Astrocyte (in vitro differentiated cells and primary cell): ENCODE data around the gene IST1. TPM values are rescaled to one million over a fixed set of nuclear protein-coding genes. Genes with fewer than 3 reads are reported as not detected.

Source experiments
- DNase-seq: peaks from one replicate; pipeline ENCODE4 v3.0.0-alpha.2; 2010; ENCODE audit warnings: low read depth
- FAIRE-seq: peaks from 2 replicates; lab custom pipeline; 2011; peaks lifted over from hg19 to GRCh38; lab: Jason Lieb, UNC
- H2AFZ ChIP-seq: 2 replicates; pipeline ENCODE4 v1.6.0; 2012; ENCODE audit warnings: low read depth, low read length, inconsistent platforms
- H3K27ac ChIP-seq: 2 replicates; pipeline ENCODE4 v1.5.1; 2011; ENCODE audit warnings: low read depth, low read length, inconsistent platforms
- H3K27me3 ChIP-seq: 2 replicates; pipeline ENCODE4 v1.6.0; 2011; ENCODE audit warnings: low read length, inconsistent platforms; ENCODE audit not compliant: insufficient read depth
- H3K36me3 ChIP-seq: 2 replicates; pipeline ENCODE4 v1.5.1; 2011; ENCODE audit warnings: low read length, inconsistent platforms; ENCODE audit not compliant: insufficient read depth
- H3K4me1 ChIP-seq: 2 replicates; pipeline ENCODE4 v1.5.1; 2011; ENCODE audit warnings: low read length, inconsistent platforms; ENCODE audit not compliant: insufficient read depth
- H3K4me2 ChIP-seq: 2 replicates; pipeline ENCODE4 v1.6.0; 2012; ENCODE audit warnings: low read length, inconsistent platforms
- H3K4me3 ChIP-seq: 2 replicates; pipeline ENCODE4 v1.5.1; 2011; ENCODE audit warnings: low read depth, mild to moderate bottlenecking, low read length, inconsistent platforms; ENCODE audit not compliant: insufficient read depth
- H3K79me2 ChIP-seq: 2 replicates; pipeline ENCODE4 v1.6.0; 2012; ENCODE audit warnings: mild to moderate bottlenecking, low read length, inconsistent platforms; ENCODE audit not compliant: insufficient read depth
- H3K9ac ChIP-seq: 2 replicates; pipeline ENCODE4 v1.6.0; 2012; ENCODE audit warnings: mild to moderate bottlenecking, low read length, inconsistent platforms
- H3K9me3 ChIP-seq: 2 replicates; pipeline ENCODE4 v1.5.1; 2012; ENCODE audit warnings: low read depth, mild to moderate bottlenecking, low read length, inconsistent platforms; ENCODE audit not compliant: insufficient read depth
- H4K20me1 ChIP-seq: 2 replicates; pipeline ENCODE4 v1.6.0; 2012; ENCODE audit warnings: low read length, inconsistent platforms; ENCODE audit not compliant: insufficient read depth
- H3K27ac Mint-ChIP-seq: one replicate; pipeline ENCODE4 v1.8.0; 2021; ENCODE audit warnings: mild to moderate bottlenecking, mixed read lengths; ENCODE audit not compliant: unreplicated experiment
- H3K27me3 Mint-ChIP-seq: one replicate; pipeline ENCODE4 v1.8.0; 2021; ENCODE audit warnings: low read depth, mixed read lengths; ENCODE audit not compliant: unreplicated experiment
- H3K36me3 Mint-ChIP-seq: one replicate; pipeline ENCODE4 v1.8.0; 2021; ENCODE audit warnings: low read depth, mixed read lengths; ENCODE audit not compliant: unreplicated experiment
- H3K4me1 Mint-ChIP-seq: one replicate; pipeline ENCODE4 v1.8.0; 2021; ENCODE audit warnings: low read depth, mixed read lengths; ENCODE audit not compliant: unreplicated experiment
- H3K4me3 Mint-ChIP-seq: one replicate; pipeline ENCODE4 v1.8.0; 2021; ENCODE audit warnings: mild to moderate bottlenecking, moderate library complexity, mixed read lengths; ENCODE audit not compliant: unreplicated experiment
- H3K9me3 Mint-ChIP-seq: one replicate; pipeline ENCODE4 v1.8.0; 2021; ENCODE audit warnings: mild to moderate bottlenecking, mixed read lengths; ENCODE audit not compliant: unreplicated experiment
- EZH2 ChIP-seq: IDR thresholded peaks from 2 replicates; pipeline ENCODE4 v1.6.1; 2012; ENCODE audit warnings: mild to moderate bottlenecking, low read length, inconsistent platforms; ENCODE audit not compliant: insufficient read depth
- total RNA-seq: library from RNA; stranded (reverse); gene quantifications from 2 replicates; pipeline ENCODE4 v1.2.1, GENCODE V29; 2021
- TF ChIP-seq, protein P1 (sequence below): IDR thresholded peaks from 2 replicates; pipeline ENCODE4 v1.5.1; 2011; ENCODE audit warnings: low read depth, mild to moderate bottlenecking, inconsistent platforms, low read length, moderate library complexity; ENCODE audit not compliant: insufficient read depth

Gene IST1
- total RNA-seq, 1 donor from 2014 or later = 241 TPM

DNA sequence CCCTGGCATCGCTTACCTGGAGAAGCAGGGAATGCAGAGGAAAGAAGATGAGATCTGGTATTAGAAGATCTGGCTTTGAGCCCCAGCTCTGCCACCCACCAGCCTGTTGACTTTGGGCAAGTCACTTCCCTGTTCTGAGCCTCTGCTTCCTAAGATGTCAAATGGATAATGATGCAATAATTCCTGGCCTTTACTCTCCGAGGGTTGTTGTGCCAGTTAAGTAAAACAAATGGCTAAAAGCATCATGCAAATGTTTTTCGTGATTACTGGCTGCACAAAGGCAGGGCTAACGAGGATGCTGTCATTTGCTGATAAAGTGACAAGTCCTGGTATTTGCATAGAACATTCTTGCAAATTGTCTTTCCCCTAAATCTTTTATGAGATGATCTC lies 10.1 kb upstream of the IST1 start:
- Mint-ChIP-seq H3K27ac (peak overlapping the region; percentile 81), H3K27me3 (no peaks in the 10 kb centered on the region), H3K4me1 (peaks cover 3% of the 10 kb centered on the region), H3K36me3 (peaks cover under 1% of the 10 kb centered on the region), H3K9me3 (no peaks in the 10 kb centered on the region), H3K4me3 (peak overlapping the region; percentile 93)
- Histone ChIP-seq H3K36me3 (peaks cover 5% of the 10 kb centered on the region), H3K79me2 (no peaks in the 10 kb centered on the region), H3K4me1 (peaks cover 9% of the 10 kb centered on the region), H3K9me3 (no peaks in the 10 kb centered on the region), H3K4me3 (no peak overlapping the region), H3K27ac (no peak overlapping the region), H2AFZ (no peak overlapping the region), H3K4me2 (no peak overlapping the region), H3K27me3 (no peaks in the 10 kb centered on the region), H4K20me1 (peaks cover 8% of the 10 kb centered on the region), H3K9ac (no peak overlapping the region)
- DNase-seq (no peak), FAIRE-seq (no peak)
- TF ChIP-seq, protein P1, sequence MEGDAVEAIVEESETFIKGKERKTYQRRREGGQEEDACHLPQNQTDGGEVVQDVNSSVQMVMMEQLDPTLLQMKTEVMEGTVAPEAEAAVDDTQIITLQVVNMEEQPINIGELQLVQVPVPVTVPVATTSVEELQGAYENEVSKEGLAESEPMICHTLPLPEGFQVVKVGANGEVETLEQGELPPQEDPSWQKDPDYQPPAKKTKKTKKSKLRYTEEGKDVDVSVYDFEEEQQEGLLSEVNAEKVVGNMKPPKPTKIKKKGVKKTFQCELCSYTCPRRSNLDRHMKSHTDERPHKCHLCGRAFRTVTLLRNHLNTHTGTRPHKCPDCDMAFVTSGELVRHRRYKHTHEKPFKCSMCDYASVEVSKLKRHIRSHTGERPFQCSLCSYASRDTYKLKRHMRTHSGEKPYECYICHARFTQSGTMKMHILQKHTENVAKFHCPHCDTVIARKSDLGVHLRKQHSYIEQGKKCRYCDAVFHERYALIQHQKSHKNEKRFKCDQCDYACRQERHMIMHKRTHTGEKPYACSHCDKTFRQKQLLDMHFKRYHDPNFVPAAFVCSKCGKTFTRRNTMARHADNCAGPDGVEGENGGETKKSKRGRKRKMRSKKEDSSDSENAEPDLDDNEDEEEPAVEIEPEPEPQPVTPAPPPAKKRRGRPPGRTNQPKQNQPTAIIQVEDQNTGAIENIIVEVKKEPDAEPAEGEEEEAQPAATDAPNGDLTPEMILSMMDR = no peak
- no peak for TF ChIP-seq EZH2

DNA sequence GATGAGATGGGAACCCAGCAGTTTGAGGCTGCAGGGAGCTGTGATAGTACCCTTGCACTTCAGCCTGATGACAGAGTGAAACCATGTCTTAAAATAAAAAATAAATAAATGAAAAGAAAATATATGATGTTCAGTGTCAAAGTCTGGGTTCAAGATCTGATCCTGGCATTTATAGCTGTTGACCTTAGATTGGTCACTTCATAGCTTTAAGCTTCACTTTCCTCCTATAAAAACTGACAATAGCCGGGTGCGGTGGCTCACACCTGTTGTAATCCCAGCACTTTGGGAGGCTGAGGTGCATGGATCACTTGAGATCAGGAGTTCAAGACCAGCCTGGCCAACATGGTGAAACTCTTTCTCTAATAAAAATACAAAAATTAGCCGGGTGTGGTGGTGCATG lies 6.2 kb upstream of the IST1 start:
- Histone ChIP-seq H3K9me3 (no peaks in the 10 kb centered on the region), H3K4me2 (no peak overlapping the region), H3K27ac (no peak overlapping the region), H3K4me3 (no peak overlapping the region), H3K27me3 (no peaks in the 10 kb centered on the region), H3K4me1 (no peaks in the 10 kb centered on the region), H3K36me3 (no peaks in the 10 kb centered on the region), H3K79me2 (no peaks in the 10 kb centered on the region), H4K20me1 (no peaks in the 10 kb centered on the region), H2AFZ (no peak overlapping the region), H3K9ac (no peak overlapping the region)
- TF ChIP-seq, protein P1 = no peak
- TF ChIP-seq EZH2 = no peak
- H3K9me3 Mint-ChIP-seq = no peaks in the 10 kb centered on the region
- H3K4me3 Mint-ChIP-seq = no peak overlapping the region
- FAIRE-seq (no peak), DNase-seq (no peak)
- H3K4me1 Mint-ChIP-seq = no peaks in the 10 kb centered on the region
- no peaks in the 10 kb centered on the region for H3K27me3 Mint-ChIP-seq
- H3K27ac Mint-ChIP-seq = no peak overlapping the region
- no peaks in the 10 kb centered on the region for H3K36me3 Mint-ChIP-seq

- Histone ChIP-seq H3K4me3 (peak overlapping the region; percentile 90), H3K27ac (peak overlapping the region; percentile 24), H3K79me2 (peaks cover 36% of the 10 kb centered on the region), H3K27me3 (no peaks in the 10 kb centered on the region), H3K9ac (peak overlapping the region; percentile 97), H4K20me1 (peaks cover 29% of the 10 kb centered on the region), H3K36me3 (no peaks in the 10 kb centered on the region), H3K9me3 (no peaks in the 10 kb centered on the region), H3K4me1 (peaks cover 13% of the 10 kb centered on the region), H2AFZ (peak overlapping the region; percentile 85), H3K4me2 (peak overlapping the region; percentile 90)
- Mint-ChIP-seq H3K4me3 (peak overlapping the region; percentile 100), H3K4me1 (peaks cover 2% of the 10 kb centered on the region), H3K27me3 (no peaks in the 10 kb centered on the region), H3K36me3 (peaks cover 2% of the 10 kb centered on the region), H3K9me3 (no peaks in the 10 kb centered on the region), H3K27ac (peak overlapping the region; percentile 98)
- FAIRE-seq (no peak), DNase-seq (no peak)
- no peak for TF ChIP-seq EZH2
- TF ChIP-seq, protein P1 = no peak
These were observed 1.5 kb upstream of the IST1 start for GRCh38 chr16:71893888-71894228.
